OCI-LY1 (cell line): ENCODE measurements around the gene PGC.

ENCODE experiments used
- CTCF ChIP-seq: fragments of 200-600 bp; sonication (generic), shearing (Covaris generic); IDR thresholded peaks from 2 replicates; pipeline ENCODE4 v1.5.1; 2017; ENCODE audit warnings: mild to moderate bottlenecking, antibody characterized with exemption, low read length, moderate library complexity, mixed read lengths
- EZH2 ChIP-seq: fragments of 200-600 bp; sonication (generic), shearing (Covaris generic); IDR thresholded peaks from 2 replicates; pipeline ENCODE4 v1.8.0; 2017; ENCODE audit warnings: borderline replicate concordance, mixed run types, mild to moderate bottlenecking, antibody characterized with exemption, low read length, moderate library complexity, mixed read lengths

- TF ChIP-seq CTCF: no peak
- no peak for TF ChIP-seq EZH2
These were observed 55.6 kb downstream of the PGC start for GRCh38 chr6:41691426-41692079.
